ENCODE measurements around the gene CALML4. TPM values are rescaled to one million over a fixed set of nuclear protein-coding genes. Genes with fewer than 3 reads are reported as not detected.

CALML4 gene
- total and polyA plus RNA-seq, 2 experiments from 2014 or later = 1.4 to 4.5 TPM

DNA sequence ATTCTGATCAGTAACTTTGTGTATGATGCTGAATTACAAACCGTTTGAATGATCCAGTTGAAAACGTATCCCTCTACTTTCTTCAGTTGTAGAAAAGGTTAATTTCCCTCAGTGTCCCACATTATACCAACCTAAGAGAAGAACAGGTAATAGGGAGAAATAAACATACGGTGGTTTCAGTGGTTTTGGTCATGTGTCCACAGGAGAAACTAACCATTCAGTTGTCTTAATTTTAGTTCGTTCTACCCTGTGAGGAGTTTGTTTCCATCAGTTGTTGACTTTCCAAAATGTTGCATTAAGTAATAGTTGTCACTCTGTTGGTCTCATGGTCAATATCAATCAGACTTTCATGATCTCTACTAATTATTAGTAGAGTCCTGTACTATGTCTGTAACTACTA, 15.1 kb downstream of the CALML4 start:
- peaks cover 9% of the 10 kb centered on the region for H3K36me3 ChIP-seq
- no peaks in the 10 kb centered on the region for H3K4me1 ChIP-seq (ENCODE audit: low read depth)
- H3K27me3 ChIP-seq = no peaks in the 10 kb centered on the region
- TF ChIP-seq, protein P1, sequence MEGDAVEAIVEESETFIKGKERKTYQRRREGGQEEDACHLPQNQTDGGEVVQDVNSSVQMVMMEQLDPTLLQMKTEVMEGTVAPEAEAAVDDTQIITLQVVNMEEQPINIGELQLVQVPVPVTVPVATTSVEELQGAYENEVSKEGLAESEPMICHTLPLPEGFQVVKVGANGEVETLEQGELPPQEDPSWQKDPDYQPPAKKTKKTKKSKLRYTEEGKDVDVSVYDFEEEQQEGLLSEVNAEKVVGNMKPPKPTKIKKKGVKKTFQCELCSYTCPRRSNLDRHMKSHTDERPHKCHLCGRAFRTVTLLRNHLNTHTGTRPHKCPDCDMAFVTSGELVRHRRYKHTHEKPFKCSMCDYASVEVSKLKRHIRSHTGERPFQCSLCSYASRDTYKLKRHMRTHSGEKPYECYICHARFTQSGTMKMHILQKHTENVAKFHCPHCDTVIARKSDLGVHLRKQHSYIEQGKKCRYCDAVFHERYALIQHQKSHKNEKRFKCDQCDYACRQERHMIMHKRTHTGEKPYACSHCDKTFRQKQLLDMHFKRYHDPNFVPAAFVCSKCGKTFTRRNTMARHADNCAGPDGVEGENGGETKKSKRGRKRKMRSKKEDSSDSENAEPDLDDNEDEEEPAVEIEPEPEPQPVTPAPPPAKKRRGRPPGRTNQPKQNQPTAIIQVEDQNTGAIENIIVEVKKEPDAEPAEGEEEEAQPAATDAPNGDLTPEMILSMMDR (IDR thresholded peaks at IDR 0.05; ENCODE audit: low read depth, low read length) = no peak
- H3K9me3 ChIP-seq (ENCODE audit: low read depth) = no peaks in the 10 kb centered on the region
- no peak overlapping the region for H3K4me3 ChIP-seq
- H3K27ac ChIP-seq = no peak overlapping the region
- no peak for DNase-seq (ENCODE audit: low read depth in 1 of 2, low spot score in 1 of 2)

DNA sequence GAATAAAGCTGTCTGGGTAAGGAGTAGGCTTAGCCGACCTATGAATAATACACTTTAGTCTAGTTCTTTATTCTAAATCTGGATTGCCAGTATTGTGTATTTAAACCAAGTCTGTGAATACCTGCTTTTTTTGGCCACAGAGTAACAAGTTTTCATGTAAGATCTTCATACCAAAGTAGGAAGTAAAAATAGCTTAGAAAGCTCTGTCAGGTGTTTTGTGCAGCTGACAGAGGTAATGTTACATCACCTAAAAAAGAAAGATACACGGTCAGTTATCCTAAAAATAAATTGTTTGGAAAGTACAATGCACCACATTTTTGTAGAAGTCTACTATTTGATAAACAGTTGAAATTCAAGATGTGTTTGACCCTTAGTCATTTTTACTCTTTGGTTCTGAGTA, 16.5 kb downstream of the CALML4 start:
- TF ChIP-seq, protein P1 (IDR thresholded peaks at IDR 0.05; ENCODE audit: low read depth, low read length) = no peak
- Histone ChIP-seq H3K27ac (no peak overlapping the region), H3K4me1 (ENCODE audit: low read depth) (no peaks in the 10 kb centered on the region), H3K36me3 (peaks cover 12% of the 10 kb centered on the region), H3K4me3 (no peak overlapping the region), H3K9me3 (ENCODE audit: low read depth) (no peaks in the 10 kb centered on the region), H3K27me3 (no peaks in the 10 kb centered on the region)
- no peak for DNase-seq (ENCODE audit: low read depth in 1 of 2, low spot score in 1 of 2)

DNA sequence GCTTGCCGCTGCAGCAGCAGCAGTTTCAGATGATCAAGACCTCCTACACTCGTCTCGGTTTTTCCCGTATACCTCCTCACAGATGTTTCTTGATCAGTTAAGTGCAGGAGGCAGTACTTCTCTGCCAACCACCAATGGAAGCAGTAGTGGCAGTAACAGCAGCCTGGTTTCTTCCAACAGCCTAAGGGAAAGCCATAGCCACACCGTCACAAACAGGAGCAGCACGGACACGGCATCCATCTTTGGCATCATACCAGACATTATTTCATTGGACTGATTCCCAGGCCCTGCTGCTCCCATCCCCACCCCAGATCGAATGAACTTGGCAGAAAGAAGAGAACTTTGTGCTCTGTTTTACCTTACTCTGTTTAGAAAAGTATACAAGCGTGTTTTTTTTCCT, 17.6 kb downstream of the CALML4 start:
- H3K27ac ChIP-seq = no peak overlapping the region
- H3K36me3 ChIP-seq = peaks cover 14% of the 10 kb centered on the region
- H3K27me3 ChIP-seq = no peaks in the 10 kb centered on the region
- no peak overlapping the region for H3K4me3 ChIP-seq
- TF ChIP-seq, protein P1 (IDR thresholded peaks at IDR 0.05; ENCODE audit: low read depth, low read length) = no peak
- H3K9me3 ChIP-seq (ENCODE audit: low read depth) = no peaks in the 10 kb centered on the region
- peak in 1 of 2 donors; percentile 93 for DNase-seq (ENCODE audit: low read depth in 1 of 2, low spot score in 1 of 2)
- no peaks in the 10 kb centered on the region for H3K4me1 ChIP-seq (ENCODE audit: low read depth)

DNA sequence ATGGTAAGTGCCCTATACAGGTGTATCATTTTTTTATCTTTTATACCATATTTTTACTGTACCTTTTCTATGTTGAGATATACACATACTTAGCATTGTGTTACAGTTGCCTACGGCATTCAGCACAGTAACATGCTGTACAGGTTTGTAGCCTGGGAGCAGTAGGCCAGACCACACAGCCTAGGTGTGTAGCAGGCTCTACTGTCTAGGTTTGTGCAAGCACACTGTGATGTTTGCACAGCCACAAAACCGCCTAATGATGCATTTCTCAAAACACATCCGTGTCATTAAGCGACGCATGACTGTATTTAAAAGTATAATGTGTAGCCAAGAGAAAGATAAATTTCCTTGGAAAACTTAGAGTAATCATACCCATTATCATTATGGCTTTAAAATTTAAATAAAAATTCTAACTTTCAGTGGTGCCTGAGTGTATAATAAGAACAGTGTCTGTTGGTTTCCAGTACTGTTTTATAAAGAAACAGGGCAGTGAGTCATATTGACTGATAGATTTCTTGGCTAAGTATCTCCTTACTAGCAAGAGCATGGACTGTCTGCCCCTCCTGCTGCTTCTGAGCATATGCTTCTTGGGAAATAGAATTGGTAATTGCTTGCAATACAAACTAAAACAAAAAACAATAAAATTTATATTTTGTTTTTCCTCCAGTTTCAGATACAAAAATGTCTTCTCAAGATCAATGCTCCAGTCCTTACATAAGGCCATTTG, 18.3 kb downstream of the CALML4 start:
- Histone ChIP-seq H3K27ac (no peak overlapping the region), H3K27me3 (no peaks in the 10 kb centered on the region), H3K4me1 (ENCODE audit: low read depth) (no peaks in the 10 kb centered on the region), H3K36me3 (peaks cover 14% of the 10 kb centered on the region), H3K4me3 (no peak overlapping the region), H3K9me3 (ENCODE audit: low read depth) (no peaks in the 10 kb centered on the region)
- peak in 1 of 2 donors; percentile 76 for DNase-seq (ENCODE audit: low read depth in 1 of 2, low spot score in 1 of 2)
- TF ChIP-seq, protein P1 (IDR thresholded peaks at IDR 0.05; ENCODE audit: low read depth, low read length) = no peak

DNA sequence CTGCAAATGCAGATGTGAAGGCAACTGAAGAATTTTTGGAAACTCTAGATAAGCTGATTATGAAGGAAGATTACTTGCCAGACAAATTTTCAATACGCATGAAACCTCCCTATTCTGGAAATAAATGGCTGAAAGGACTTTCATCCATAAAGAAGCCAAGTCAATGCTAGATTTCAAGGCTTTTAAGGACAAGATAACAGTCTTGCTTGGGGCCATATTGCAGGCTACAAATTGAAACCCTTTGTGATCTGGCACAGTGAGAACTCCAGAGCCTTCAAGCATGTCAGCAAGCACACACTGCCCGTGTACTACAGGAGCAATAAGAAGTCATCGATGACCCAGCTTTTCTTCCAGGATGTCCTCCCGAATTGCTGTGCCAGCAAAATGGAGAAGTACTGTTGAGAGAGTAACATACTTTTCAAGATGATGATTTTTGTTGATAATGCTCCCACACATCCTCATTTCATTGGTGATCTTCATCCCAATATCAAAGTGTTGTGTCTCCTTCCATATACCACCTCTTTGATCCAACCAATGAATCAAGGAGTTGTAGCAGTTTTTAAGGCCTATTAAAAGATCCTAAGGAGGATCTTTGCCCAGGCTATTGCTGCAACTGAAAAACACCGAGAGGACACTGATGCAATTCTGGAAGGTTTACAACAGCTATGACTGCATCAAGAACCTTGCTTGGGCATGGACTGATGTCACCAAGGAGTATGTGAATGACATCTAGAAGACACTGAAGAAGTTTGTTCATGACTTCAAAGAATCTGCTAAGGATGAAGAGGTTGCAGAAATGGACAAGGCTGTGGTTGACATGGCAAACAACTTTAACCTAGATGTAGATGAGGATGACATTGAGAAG, 20.3 kb downstream of the CALML4 start:
- peaks cover 17% of the 10 kb centered on the region for H3K36me3 ChIP-seq
- TF ChIP-seq, protein P1 (IDR thresholded peaks at IDR 0.05; ENCODE audit: low read depth, low read length) = no peak
- no peak for DNase-seq (ENCODE audit: low read depth in 1 of 2, low spot score in 1 of 2)
- no peaks in the 10 kb centered on the region for H3K9me3 ChIP-seq (ENCODE audit: low read depth)
- H3K4me3 ChIP-seq = no peak overlapping the region
- no peaks in the 10 kb centered on the region for H3K4me1 ChIP-seq (ENCODE audit: low read depth)
- H3K27me3 ChIP-seq = no peaks in the 10 kb centered on the region
- no peak overlapping the region for H3K27ac ChIP-seq
